Measurements from ENCODE around the gene GTF2F2. TPM values are rescaled to one million over a fixed set of nuclear protein-coding genes. Genes with fewer than 3 reads are reported as not detected.
"Not testable (repeated sequence)": the region's sequence is repeated elsewhere in the genome, so short reads cannot be mapped to it uniquely, and the experiment has no call there.

The GTF2F2 gene
- total RNA-seq, 2 experiments from 2014 or later: 25.4 to 26.0 TPM

DNA sequence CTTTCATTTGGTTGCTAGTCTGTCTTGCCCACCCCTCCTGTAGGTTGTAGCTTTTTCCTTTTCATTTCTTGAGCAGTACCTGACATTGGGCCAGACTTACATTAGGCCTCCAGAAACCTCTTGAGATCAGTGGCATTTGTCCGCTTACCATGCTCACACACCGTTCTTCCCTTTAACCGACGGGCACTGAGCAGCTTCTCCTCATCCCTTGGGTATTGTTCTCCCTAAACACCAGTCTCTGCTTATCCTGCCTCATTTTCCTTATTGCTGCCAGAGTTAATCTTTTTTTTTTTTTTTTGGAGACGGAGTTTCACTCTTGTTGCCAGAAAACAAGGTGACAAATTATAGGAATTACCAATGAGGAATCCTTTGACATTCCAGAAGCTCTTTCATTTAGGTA is 107.7 kb downstream of the GTF2F2 start:
- no peak overlapping the region for H3K4me3 Mint-ChIP-seq
- POLR2A ChIA-PET: no interaction called here
- H3K9me3 Mint-ChIP-seq: no peaks in the 10 kb centered on the region
- no peaks in the 10 kb centered on the region for H3K27me3 Mint-ChIP-seq
- H3K27ac Mint-ChIP-seq: no peak overlapping the region
- DNase-seq: no peak
- peaks cover 16% of the 10 kb centered on the region for H3K4me1 Mint-ChIP-seq (ENCODE audit: low read depth)
- peaks cover 3% of the 10 kb centered on the region for H3K36me3 Mint-ChIP-seq
- intact Hi-C loops (cut with micrococcal nuclease): no loop called here
- CTCF ChIA-PET: interaction anchor here (1.6 kb wide), 1 partner anchor 56 kb away, joined by 3 read pairs; no protein-coding TSS in a partner anchor

DNA sequence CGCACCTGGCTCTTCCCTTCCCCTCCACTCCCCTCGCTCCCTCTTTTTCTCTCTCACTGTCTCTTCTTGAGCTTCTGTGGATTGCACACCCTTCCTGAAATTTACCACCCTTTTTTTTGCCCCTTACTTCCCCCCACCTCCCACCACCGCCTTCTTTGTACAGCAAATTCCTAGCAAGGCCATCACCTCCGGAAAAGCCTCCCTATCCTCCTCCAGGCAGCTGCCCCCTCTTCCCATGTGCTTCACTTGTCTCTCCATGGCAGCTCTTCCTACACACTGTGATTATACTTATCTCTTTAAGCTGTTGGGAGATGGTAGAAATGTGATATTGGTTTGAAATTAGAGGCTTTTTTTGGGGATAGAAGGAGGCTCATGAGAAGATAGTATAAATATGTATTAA is 108.9 kb downstream of the GTF2F2 start:
- CTCF ChIA-PET: interaction anchor here (1.6 kb wide), 1 partner anchor 55 kb away, joined by 3 read pairs; no protein-coding TSS in a partner anchor

DNA sequence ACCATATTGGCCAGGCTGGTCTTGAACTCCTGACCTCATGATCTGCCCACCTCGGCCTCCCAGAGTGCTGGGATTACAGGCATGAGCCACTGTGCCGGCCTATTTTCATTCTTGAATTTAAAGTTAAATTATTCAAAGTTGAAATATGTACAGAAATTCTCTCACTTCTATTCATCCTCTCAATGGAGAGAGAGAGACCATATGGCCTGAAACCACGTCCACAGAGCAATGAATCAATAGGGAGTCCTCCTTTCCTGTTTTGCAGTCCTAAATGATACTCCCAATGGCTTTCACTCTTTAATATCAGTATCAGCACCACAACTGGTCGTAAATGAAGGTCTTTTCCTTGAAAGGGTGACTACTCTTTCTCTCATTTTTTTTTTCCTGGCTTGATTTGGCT is 111.0 kb downstream of the GTF2F2 start:
- ChIA-PET POLR2A (no interaction called here), CTCF (no interaction called here)
- Mint-ChIP-seq H3K36me3 (peaks cover 3% of the 10 kb centered on the region), H3K4me1 (ENCODE audit: low read depth) (peaks cover 9% of the 10 kb centered on the region), H3K27me3 (no peaks in the 10 kb centered on the region), H3K9me3 (no peaks in the 10 kb centered on the region), H3K4me3 (no peak overlapping the region), H3K27ac (no peak overlapping the region)
- DNase-seq: no peak
- intact Hi-C loops (cut with micrococcal nuclease): no loop called here

More for the DNA sequence above, 108.9 kb downstream of the GTF2F2 start:
- Mint-ChIP-seq H3K4me3 (no peak overlapping the region), H3K27me3 (no peaks in the 10 kb centered on the region), H3K9me3 (no peaks in the 10 kb centered on the region), H3K27ac (no peak overlapping the region), H3K4me1 (ENCODE audit: low read depth) (peaks cover 16% of the 10 kb centered on the region), H3K36me3 (peaks cover 3% of the 10 kb centered on the region)
- POLR2A ChIA-PET: no interaction called here
- no peak for DNase-seq
- intact Hi-C loops (cut with micrococcal nuclease): no loop called here

DNA sequence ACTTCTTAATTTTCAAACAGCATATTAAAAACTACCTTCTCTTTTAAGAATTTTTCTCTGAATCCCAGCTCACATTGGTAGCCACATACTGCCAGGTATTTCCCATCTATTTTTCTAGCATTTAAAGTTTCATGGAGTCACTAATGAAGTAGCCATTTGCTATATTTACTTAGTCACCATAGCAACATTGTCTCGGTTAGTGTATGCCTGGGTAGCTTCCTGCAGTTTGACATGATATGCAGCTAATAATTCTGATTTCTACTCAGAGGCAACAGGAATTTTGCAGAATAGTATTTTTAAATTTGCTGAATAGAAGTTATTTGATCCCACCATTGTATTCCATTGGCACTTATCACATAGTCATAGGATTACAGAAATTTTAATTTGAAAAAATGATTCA is 111.4 kb downstream of the GTF2F2 start:
- POLR2A ChIA-PET: no interaction called here
- intact Hi-C loops (cut with micrococcal nuclease): no loop called here
- H3K36me3 Mint-ChIP-seq: peaks cover 3% of the 10 kb centered on the region
- no peak overlapping the region for H3K4me3 Mint-ChIP-seq
- H3K9me3 Mint-ChIP-seq: no peaks in the 10 kb centered on the region
- H3K27ac Mint-ChIP-seq: no peak overlapping the region
- peaks cover 9% of the 10 kb centered on the region for H3K4me1 Mint-ChIP-seq (ENCODE audit: low read depth)
- no peak for DNase-seq
- H3K27me3 Mint-ChIP-seq: no peaks in the 10 kb centered on the region
- CTCF ChIA-PET: no interaction called here

DNA sequence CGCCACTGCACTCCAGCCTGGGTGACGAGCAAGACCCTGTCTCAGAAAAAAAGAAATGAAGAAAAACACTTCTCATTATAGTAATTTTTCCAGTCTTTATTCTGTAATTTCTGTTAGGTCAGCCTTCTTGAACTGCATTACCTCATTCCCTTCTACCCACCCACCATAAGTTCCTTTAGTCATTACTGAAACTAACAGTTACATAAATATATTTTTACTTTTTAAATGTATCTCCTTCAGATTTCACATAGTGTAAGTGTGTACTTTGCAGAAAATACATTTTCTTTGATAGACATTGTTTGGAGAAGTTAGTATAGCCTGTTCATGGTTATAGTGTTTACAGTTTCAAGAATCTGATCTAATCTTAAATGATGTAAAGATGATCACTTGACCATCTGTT is 112.3 kb downstream of the GTF2F2 start:
- Mint-ChIP-seq H3K9me3 (no peaks in the 10 kb centered on the region), H3K27ac (no peak overlapping the region), H3K27me3 (no peaks in the 10 kb centered on the region), H3K4me3 (no peak overlapping the region), H3K36me3 (peaks cover 3% of the 10 kb centered on the region), H3K4me1 (ENCODE audit: low read depth) (peaks cover 9% of the 10 kb centered on the region)
- CTCF ChIA-PET: no interaction called here
- POLR2A ChIA-PET: no interaction called here
- intact Hi-C loops (cut with micrococcal nuclease): no loop called here
- DNase-seq: no peak

DNA sequence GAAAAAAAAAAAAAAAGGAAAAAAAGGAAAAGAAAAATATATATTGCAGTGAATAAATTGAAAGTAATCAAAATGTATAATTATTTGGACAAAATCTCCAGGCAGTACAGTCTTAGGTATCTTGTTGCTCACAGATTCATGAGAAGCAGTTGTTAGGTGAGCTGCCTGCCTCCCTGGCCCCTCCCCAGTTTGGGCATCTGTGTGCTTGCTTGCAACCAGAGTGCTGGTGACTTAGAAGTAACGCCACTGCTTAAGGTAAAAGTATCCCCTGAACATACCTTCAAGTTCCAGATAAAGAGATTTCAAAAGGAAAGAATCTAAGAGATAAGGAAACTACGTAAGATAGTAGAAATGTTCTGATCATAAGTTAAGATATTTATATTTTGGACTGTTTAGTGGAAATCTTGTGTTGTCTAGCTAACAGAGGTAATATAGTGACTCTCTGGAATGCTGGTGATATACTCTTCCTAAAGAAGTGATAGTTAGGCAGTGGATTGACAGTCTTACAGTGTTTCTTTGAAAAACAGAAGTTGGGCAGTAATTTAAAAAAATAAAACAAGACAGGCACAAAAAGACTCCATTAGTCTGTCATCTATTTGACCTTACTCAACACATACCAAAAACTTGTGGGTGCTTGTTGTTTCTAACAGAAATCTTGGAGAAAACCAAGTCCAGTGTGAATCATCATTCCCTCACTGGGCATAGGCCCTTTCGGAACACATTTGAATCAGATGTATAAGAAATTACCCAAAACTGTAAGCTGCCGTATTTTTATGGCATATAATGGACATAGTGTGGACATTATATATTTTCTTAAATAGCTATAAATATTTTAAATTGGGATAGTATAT is 118.9 kb downstream of the GTF2F2 start:
- ChIA-PET CTCF (no interaction called here), POLR2A (no interaction called here)
- no peaks in the 10 kb centered on the region for H3K36me3 Mint-ChIP-seq
- no peaks in the 10 kb centered on the region for H3K27me3 Mint-ChIP-seq
- H3K27ac Mint-ChIP-seq: no peak overlapping the region
- H3K4me1 Mint-ChIP-seq (ENCODE audit: low read depth): no peaks in the 10 kb centered on the region
- no peaks in the 10 kb centered on the region for H3K9me3 Mint-ChIP-seq
- no peak overlapping the region for H3K4me3 Mint-ChIP-seq
- no peak for DNase-seq
- intact Hi-C loops (cut with micrococcal nuclease): no loop called here

DNA sequence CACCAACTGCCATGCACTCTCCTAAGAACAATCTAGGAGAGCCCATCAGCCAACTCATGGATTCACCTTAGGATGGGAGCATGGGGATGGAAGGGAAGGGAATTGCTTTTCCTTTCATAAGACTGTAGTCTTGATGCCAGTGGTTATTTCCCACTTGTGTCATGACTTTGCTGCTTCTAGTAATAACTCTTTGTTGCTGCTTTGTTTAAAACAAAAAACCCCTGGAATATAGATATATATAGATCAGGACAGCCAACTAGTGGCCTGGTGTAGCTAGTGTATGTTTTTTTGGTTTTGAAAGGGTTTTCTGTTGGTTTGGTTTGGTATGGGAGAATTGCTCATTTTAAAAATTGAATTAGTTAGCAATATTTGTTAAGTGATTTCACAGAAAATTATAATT is 119.8 kb downstream of the GTF2F2 start:
- H3K27me3 Mint-ChIP-seq: no peaks in the 10 kb centered on the region
- H3K9me3 Mint-ChIP-seq: no peaks in the 10 kb centered on the region
- POLR2A ChIA-PET: no interaction called here
- intact Hi-C loops (cut with micrococcal nuclease): no loop called here
- no peak overlapping the region for H3K27ac Mint-ChIP-seq
- H3K4me3 Mint-ChIP-seq: no peak overlapping the region
- DNase-seq: no peak
- H3K36me3 Mint-ChIP-seq: no peaks in the 10 kb centered on the region
- CTCF ChIA-PET: no interaction called here
- no peaks in the 10 kb centered on the region for H3K4me1 Mint-ChIP-seq (ENCODE audit: low read depth)

DNA sequence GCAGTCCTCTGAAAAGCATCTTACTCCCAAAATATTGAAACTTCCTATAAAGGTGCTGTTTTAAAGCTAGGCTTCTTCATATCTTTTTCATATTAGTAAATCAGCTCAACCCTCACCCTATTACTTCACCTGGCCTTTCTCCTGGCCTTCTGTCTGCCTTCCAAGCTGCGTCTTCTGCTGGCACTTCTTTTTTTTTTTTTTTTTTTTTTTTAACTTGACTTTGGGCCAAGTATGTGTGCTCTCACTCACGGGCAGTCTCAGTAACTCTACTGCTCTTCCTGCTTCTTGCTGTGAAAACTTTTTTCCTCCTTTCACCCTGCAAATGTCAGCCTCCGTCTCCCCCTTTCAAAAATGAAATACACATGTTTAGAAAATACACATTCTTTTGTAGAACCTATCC is 121.8 kb downstream of the GTF2F2 start:
- Mint-ChIP-seq H3K27me3 (no peaks in the 10 kb centered on the region), H3K27ac (no peak overlapping the region), H3K36me3 (no peaks in the 10 kb centered on the region), H3K4me1 (ENCODE audit: low read depth) (no peaks in the 10 kb centered on the region), H3K4me3 (no peak overlapping the region), H3K9me3 (no peaks in the 10 kb centered on the region)
- CTCF ChIA-PET: no interaction called here
- DNase-seq: no peak
- intact Hi-C loops (cut with micrococcal nuclease): no loop called here
- POLR2A ChIA-PET: no interaction called here

DNA sequence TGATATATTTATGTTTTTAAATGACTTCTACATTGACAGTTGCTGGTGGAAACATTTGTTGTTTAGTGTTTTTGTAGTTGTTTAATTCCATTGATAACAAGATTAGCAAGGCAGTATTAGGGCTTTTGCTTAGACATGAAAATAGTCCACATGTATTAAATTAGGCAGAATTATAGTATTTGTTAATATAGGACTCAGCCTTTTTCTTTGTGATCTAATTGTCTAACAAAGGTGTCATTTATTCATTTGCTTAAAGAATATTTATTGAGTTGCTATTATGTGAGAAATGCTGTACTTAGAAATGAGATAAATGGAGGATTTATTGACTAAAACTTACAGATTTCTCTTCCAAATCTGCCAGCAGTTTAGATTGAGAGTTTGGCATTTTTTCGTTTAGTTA is 122.2 kb downstream of the GTF2F2 start:
- Mint-ChIP-seq H3K27ac (no peak overlapping the region), H3K9me3 (no peaks in the 10 kb centered on the region), H3K4me1 (ENCODE audit: low read depth) (no peaks in the 10 kb centered on the region), H3K27me3 (no peaks in the 10 kb centered on the region), H3K4me3 (no peak overlapping the region), H3K36me3 (no peaks in the 10 kb centered on the region)
- DNase-seq: no peak
- intact Hi-C loops (cut with micrococcal nuclease): no loop called here
- ChIA-PET CTCF (no interaction called here), POLR2A (no interaction called here)

DNA sequence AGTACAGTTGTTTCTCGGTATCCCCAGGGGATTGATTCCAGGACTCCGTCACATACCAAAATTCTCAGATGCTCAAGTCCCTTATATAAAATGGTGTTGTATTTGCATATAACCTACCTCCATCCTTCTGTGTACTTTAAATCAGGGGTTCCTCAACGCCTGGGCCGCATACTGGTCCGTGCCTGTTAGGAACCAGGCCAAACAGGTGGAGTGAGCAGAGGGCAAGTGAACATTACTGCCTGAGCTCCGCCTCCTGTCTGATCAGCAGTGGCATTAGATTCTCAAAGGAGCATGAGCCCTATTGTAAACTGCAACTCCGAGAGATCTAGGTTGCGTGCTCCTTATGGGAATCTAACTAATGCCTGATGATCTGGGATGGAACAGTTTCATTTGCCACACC is 122.8 kb downstream of the GTF2F2 start:
- Mint-ChIP-seq H3K36me3 (no peaks in the 10 kb centered on the region), H3K4me3 (no peak overlapping the region), H3K4me1 (ENCODE audit: low read depth) (no peaks in the 10 kb centered on the region), H3K9me3 (no peaks in the 10 kb centered on the region), H3K27ac (no peak overlapping the region), H3K27me3 (no peaks in the 10 kb centered on the region)
- ChIA-PET CTCF (no interaction called here), POLR2A (no interaction called here)
- intact Hi-C loops (cut with micrococcal nuclease): no loop called here
- DNase-seq: no peak

DNA sequence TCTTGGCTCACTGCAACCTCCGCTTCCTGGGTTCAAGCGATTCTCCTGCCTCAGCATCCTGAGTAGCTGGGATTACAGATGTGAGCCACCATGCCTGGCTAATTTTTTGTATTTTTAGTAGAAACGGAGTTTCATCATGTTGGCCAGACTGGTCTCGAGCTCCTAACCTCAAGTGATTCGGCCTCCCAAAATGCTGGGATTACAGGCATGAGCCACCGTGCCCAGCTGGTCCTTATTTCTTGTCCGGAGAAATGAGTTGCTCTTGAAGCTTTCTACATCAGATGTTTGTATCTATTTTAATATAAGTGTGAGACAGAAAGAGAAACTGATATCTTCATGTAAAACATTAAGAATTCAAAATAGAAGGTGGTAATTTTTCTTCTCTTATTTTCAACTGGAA is 124.4 kb downstream of the GTF2F2 start:
- H3K36me3 Mint-ChIP-seq; H3K27me3 Mint-ChIP-seq; H3K27ac Mint-ChIP-seq; intact Hi-C loops (cut with micrococcal nuclease); DNase-seq; H3K9me3 Mint-ChIP-seq; H3K4me1 Mint-ChIP-seq (ENCODE audit: low read depth); POLR2A ChIA-PET; CTCF ChIA-PET; H3K4me3 Mint-ChIP-seq: not testable (repeated sequence)

DNA sequence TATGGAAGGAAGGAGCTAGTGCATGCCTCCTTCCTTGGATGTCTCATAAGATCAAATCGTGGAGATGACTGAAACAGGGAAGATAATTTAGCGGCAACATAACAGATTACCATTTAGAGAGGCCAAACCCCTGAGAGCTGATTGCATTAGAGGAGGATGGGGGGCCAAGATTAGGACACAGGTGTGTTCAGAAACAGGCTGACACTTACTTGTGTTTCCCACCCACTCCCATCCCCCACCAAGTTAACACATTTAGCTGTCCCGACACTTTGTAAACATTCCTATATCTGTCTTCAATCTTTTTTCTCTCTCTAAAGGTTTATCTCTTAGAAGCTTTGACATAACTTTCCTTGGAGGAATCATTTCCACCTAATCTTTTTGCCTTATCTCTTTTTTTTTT is 129.4 kb downstream of the GTF2F2 start:
- intact Hi-C loops (cut with micrococcal nuclease): no loop called here
- ChIA-PET CTCF (interaction anchor here (0.7 to 1.2 kb wide), 2 partner anchors 179 to 203 kb away, joined by 3 read pairs; no protein-coding TSS in a partner anchor), POLR2A (no interaction called here)

DNA sequence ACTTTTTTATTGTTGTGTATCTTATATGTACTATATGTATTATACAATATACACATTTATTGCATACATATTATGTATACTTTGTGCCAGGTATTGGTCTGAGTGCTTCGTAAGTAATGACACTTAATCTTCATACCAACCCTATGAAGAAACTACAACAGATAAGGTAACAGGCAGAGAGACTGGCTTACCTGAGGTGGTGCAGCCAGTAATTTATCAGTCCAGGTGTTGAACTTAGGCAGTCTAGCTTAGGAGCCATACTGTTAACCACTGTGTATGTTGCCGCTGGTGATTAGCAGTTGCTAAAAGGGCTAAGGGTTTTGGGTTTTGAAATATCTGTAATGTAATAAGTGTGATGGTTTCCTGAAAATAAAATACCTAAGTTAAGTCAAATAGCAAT is 134.1 kb downstream of the GTF2F2 start:
- ChIA-PET POLR2A (no interaction called here), CTCF (no interaction called here)
- H3K36me3 Mint-ChIP-seq: peaks cover 10% of the 10 kb centered on the region
- no peaks in the 10 kb centered on the region for H3K9me3 Mint-ChIP-seq
- H3K27ac Mint-ChIP-seq: no peak overlapping the region
- no peaks in the 10 kb centered on the region for H3K27me3 Mint-ChIP-seq
- intact Hi-C loops (cut with micrococcal nuclease): no loop called here
- no peak overlapping the region for H3K4me3 Mint-ChIP-seq
- DNase-seq: no peak
- H3K4me1 Mint-ChIP-seq (ENCODE audit: low read depth): peaks cover 30% of the 10 kb centered on the region

More for the DNA sequence above, 129.4 kb downstream of the GTF2F2 start:
- DNase-seq: no peak
- H3K27me3 Mint-ChIP-seq: no peaks in the 10 kb centered on the region
- H3K4me1 Mint-ChIP-seq (ENCODE audit: low read depth): no peaks in the 10 kb centered on the region
- H3K36me3 Mint-ChIP-seq: peaks cover 7% of the 10 kb centered on the region
- no peak overlapping the region for H3K4me3 Mint-ChIP-seq
- no peaks in the 10 kb centered on the region for H3K9me3 Mint-ChIP-seq
- no peak overlapping the region for H3K27ac Mint-ChIP-seq

Measured in activated CD4-positive, alpha-beta memory T cell treated with anti-CD3 and anti-CD28 coated beads for 36 hours (primary cell).